HG02938 (cell line): ENCODE results near the gene ZFAND4.
"Not testable (repeated sequence)": the region's sequence is repeated elsewhere in the genome, so short reads cannot be mapped to it uniquely, and the experiment has no call there.

Experiments
- ATAC-seq: cut with Tn5 transposase; IDR thresholded peaks from one replicate; pipeline ENCODE4 v1.9.1; 2021; ENCODE audit warnings: mild to moderate bottlenecking, moderate library complexity; ENCODE audit not compliant: unreplicated experiment

Gene ZFAND4

GRCh38 chr10:45644527-45644926 is 28.0 kb downstream of the ZFAND4 start:
- no peak for ATAC-seq

GRCh38 chr10:45640941-45641340 is 31.6 kb downstream of the ZFAND4 start:
- no peak for ATAC-seq

- ATAC-seq: no peak
Measured at GRCh38 chr10:45640049-45640448, 32.5 kb downstream of the ZFAND4 start.

GRCh38 chr10:45627412-45628048 is 45.0 kb downstream of the ZFAND4 start:
- ATAC-seq: no peak

GRCh38 chr10:45625879-45626278 is 46.7 kb downstream of the ZFAND4 start:
- ATAC-seq: no peak

GRCh38 chr10:45624724-45625123 is 47.8 kb downstream of the ZFAND4 start:
- no peak for ATAC-seq

GRCh38 chr10:45614869-45615268 is 57.7 kb downstream of the ZFAND4 start:
- ATAC-seq: no peak

- no peak for ATAC-seq
Measured at GRCh38 chr10:45612741-45613140, 59.8 kb downstream of the ZFAND4 start.

- ATAC-seq: no peak
Measured at GRCh38 chr10:45608052-45608451, 64.5 kb downstream of the ZFAND4 start.

GRCh38 chr10:45607276-45607675 is 65.3 kb downstream of the ZFAND4 start:
- ATAC-seq: no peak

- no peak for ATAC-seq
Measured at GRCh38 chr10:45602836-45603235, 69.7 kb downstream of the ZFAND4 start.

- no peak for ATAC-seq
Measured at GRCh38 chr10:45602082-45602730, 70.4 kb downstream of the ZFAND4 start.

GRCh38 chr10:45601254-45601930 is 71.2 kb downstream of the ZFAND4 start:
- ATAC-seq: not testable (repeated sequence)

- ATAC-seq: not testable (repeated sequence)
Measured at GRCh38 chr10:45600337-45601253, 72.0 kb downstream of the ZFAND4 start.

GRCh38 chr10:45599646-45600045 is 72.9 kb downstream of the ZFAND4 start:
- ATAC-seq: no peak

GRCh38 chr10:45599021-45599603 is 73.5 kb downstream of the ZFAND4 start:
- ATAC-seq: no peak

GRCh38 chr10:45596526-45596925 is 76.0 kb downstream of the ZFAND4 start:
- no peak for ATAC-seq

- peak; percentile 83 for ATAC-seq
Measured at GRCh38 chr10:45594276-45595157, 78.1 kb downstream of the ZFAND4 start.

GRCh38 chr10:45593938-45594275 is 78.7 kb downstream of the ZFAND4 start:
- ATAC-seq: no peak

- ATAC-seq: no peak
Measured at GRCh38 chr10:45592926-45593325, 79.6 kb downstream of the ZFAND4 start.
